Femur (tissue), 1 donor: ENCODE data around the gene TRMT13.
"Not testable (repeated sequence)": the region's sequence is repeated elsewhere in the genome, so short reads cannot be mapped to it uniquely, and the experiment has no call there.

ENCODE experiments used
- DNase-seq: peaks from one replicate; pipeline ENCODE4 v3.0.0-alpha.2; 2017

TRMT13 gene

DNA sequence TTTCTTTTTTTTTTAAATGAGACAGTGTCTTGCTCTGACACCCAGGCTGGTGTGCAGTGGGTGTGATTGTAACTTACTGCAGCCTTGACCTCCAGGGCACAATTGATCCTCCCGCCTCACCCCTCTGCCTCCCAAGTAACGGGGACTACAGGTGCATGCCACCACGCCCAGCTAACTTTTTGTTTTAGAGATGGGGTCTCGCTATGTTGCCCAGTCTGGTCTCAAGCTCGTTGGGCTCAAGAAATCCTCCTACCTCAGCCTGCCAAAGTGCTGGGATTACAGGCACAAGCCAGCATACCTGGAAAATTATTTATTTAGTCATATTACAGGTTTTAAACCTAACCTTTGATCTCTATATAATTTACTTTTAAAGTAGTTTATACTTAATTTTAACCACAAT lies 31.7 kb downstream of the TRMT13 start:
- no peak for DNase-seq

DNA sequence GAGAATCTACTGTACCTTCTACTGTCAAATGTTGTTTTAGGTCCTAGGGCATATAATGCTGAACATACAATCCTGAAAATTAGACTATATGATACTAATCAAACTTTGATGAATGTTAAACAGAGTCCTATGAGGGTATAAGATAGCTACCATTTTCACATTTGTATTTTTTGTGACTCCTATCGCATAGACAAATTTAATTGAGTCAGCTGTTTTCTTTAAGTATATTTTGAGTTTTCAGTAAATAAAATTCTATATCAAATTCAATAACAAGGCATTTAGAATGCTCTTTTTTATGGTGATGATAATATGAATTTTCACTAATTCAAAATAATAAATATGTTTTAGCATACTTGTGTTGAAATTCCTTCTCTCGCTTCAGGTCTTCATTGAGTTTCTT lies 35.1 kb downstream of the TRMT13 start:
- DNase-seq: no peak

DNA sequence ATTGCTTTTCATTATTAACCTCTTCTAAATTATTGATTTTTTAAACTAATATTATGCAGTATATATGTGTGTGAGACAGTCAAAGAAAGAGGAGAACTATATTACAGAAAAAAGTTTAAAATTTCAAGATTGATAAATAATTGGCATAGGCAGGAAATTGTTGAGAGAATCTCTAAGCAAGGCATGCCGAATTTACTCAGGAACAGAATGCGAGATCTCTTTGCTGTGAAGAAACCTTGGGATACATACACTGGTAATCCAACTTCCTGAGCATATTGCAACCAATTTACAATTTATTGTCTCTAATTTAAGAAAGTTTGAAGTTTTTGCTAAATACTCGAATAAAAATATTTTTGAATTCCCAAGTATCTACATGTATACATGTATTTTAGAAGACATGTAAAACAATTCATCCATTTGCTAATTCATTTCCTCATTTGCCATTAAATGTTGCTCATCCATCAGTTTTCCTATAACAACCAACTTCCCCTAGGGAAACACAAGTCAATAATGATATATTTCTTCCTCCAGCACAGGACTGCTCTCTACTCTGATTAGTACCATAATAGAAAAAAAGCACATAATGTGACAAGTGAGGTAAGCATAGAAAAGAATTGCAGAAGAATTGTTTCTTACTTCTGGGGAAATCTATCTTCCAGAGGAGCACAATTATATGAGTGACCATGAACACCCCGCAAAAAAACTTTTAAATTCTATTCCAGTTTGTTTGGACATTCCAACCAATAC lies 44.5 kb downstream of the TRMT13 start:
- DNase-seq: no peak

DNA sequence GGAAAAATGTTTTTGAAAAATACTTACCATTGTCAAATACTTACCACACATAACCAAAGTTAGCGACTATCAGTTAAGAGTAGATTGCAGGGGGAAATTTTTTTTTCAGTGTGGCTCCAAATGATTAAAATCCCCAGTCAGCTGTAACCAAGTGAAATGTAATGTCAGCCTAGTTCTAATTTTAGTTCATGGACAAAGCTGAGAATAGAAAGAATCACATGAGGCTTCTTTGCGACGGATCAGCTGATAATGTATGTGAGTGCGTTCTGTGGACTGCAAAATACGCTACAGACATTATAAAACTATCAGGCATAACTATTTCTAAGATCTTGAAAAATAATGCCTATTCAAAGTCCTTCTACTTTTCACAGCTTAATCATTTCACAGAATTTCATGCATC lies 45.1 kb downstream of the TRMT13 start, which contains the start of gene LRRC39:
LRRC39 (minus strand) TSS at position 166 of the 400 bp plus-strand sequence. CDS start 9,740 bp downstream, outside the sequence.
- DNase-seq: no peak

DNA sequence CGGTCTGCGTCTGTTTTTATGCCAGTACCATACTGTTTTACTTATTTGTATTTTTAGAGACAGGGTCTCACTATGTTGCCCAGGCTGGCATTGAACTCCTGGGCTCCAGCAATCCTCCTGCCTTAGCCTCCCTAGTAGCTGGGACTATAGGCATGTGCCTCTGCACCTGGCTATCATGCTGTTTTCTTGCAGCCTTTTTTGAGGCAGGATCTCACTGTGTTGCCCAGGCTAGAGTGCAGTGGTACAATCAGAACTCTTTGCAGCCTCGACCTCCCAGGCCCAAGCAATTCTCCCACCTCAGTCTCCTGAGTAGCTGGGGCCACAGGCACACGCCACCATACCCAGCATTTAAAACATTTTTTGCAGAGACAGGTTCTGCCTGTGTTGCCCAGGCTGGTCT lies 50.4 kb downstream of the TRMT13 start:
- no peak for DNase-seq

DNA sequence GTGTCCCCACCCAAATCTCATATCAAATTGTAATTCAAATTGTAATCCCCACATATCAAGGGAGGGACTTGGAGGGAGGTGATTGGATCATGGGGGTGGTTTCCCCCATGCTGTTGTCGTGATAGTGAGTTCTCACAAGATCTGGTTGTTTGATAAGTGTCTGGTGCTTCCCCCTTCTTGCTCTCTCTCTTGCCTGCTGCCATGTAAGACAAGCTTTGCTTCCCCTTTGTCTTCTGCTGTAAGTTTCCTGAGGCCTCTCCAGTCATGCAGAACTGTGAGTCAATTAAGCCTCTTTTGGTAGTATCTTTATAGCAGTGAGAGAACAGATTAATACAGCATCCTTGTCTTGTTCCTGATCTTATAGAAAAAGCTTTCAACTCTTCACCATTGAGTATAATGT lies 51.6 kb downstream of the TRMT13 start:
- no peak for DNase-seq

- DNase-seq: no peak
Observed at GRCh38 chr1:100187912-100188311, 54.9 kb downstream of the TRMT13 start.

DNA sequence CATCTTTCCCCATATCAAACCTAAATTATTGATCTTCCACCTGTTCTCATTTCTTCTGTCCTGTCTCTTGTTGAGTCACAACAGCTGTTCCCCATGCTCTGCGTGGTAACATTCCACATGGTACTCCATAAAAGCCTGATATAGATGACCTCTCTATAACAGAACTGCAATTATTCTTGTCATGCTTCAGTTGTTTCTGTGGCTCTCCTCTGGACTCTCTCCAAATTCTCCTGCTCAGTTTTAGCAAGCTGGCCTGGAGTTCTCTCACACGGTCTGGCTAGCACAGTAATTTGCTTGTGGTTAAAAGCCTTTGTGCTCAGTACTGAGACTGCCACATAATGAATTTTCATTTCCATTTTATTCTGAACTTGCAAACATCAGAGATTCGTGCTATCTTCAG lies 55.7 kb downstream of the TRMT13 start:
- DNase-seq: peak; percentile 51

DNA sequence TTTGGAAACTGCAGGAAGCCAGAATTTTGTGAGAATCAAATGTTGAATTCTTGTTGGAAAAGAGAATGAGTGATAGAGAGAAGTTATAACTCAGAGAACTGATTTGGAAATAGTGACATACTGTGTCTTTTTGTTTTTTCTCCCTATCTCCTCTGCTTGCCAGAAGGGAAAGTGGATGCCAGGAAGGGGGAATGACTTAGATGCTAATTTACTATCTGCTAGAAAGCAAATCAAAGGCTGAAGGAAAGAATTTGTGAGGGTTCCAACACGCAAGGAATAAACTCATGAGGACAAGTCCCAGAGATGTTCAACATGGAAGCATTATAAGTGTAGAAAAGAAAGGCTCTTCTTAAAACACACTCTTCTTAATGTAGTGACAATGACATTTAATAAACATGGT lies 65.6 kb downstream of the TRMT13 start:
- DNase-seq: no peak

DNA sequence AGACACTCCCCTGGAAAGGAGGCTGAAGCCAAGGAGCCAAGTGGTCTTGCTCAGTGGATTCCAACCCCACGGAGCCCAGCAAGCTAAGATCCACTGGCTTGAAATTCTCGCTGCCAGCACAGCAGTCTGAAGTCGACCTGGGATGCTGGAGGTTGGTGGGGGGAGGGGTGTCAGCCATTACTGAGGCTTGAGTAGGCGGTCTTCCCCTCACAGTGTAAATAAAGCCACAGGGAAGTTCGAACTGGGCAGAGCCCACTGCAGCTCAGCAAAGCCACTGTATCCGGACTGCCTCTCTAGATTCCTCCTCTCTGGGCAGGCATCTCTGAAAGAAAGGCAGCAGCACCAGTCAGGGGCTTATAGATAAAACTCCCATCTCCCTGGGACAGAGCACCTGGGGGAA lies 67.1 kb downstream of the TRMT13 start:
- DNase-seq: not testable (repeated sequence)
